Stimulated activated CD4-positive, alpha-beta T cell treated with anti-CD3 and anti-CD28 coated beads, Interleukin-1b, Interleukin-23, amount 100 ng/mL, for 1 hour (primary cell): ENCODE data around the gene DNAJC11.

Experiments used
- DNase-seq, 2 donors: peaks; one replicate each; pipeline ENCODE4 v3.0.0-alpha.2; 2020; ENCODE audit warnings: low read depth in 2 of 2

DNAJC11 gene

GRCh38 chr1:6585841-6586240 lies 115.8 kb downstream of the DNAJC11 start:
- DNase-seq = no peak

GRCh38 chr1:6585081-6585722 lies 116.4 kb downstream of the DNAJC11 start:
- no peak for DNase-seq
